HG02885 (cell line): ENCODE results near the gene RNF4.
"Not testable (repeated sequence)": the region's sequence is repeated elsewhere in the genome, so short reads cannot be mapped to it uniquely, and the experiment has no call there.

Experiments
- ATAC-seq: cut with Tn5 transposase; IDR thresholded peaks from one replicate; pipeline ENCODE4 v1.9.1; 2021; ENCODE audit warnings: mild to moderate bottlenecking; ENCODE audit not compliant: unreplicated experiment, poor library complexity

RNF4 gene

GRCh38 chr4:2514944-2515343 is 46.0 kb downstream of the RNF4 start:
- not testable (repeated sequence) for ATAC-seq

DNA sequence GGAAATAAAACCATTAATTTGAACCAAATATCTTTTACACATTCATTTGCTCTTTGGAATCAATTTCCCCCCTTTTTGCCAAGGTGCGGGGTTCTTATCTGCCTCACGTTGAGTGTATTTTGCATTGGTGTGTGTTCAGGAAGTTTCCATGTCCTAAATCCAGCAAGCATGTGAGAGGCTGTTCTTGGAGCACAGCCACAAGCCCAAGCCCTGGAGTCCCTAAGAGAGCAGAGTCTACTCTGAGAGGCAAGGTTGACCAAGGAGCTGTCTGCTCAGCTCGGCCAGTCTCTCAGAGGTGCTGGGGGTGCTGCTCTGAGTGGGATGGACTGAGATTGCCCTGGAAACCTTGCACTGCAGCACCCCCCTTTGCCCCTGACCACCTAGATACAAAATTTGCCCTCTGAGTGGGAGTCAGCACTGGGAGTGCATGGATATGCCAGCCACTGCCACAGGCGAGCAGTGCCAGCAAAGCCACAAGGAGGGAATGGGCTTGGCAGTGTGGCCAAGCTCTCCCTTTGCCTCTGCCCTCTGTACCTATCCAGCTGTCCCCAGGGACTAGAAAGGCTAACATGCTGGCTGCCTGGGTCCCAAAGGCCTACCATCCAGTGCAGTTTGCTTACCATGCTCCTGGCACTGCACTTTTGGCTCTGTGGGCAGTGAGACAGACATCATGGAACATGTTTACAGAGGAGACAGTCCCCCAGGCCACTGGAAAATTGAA is 47.1 kb downstream of the RNF4 start:
- no peak for ATAC-seq

- no peak for ATAC-seq
Observed at GRCh38 chr4:2516635-2517034, 47.7 kb downstream of the RNF4 start.

DNA sequence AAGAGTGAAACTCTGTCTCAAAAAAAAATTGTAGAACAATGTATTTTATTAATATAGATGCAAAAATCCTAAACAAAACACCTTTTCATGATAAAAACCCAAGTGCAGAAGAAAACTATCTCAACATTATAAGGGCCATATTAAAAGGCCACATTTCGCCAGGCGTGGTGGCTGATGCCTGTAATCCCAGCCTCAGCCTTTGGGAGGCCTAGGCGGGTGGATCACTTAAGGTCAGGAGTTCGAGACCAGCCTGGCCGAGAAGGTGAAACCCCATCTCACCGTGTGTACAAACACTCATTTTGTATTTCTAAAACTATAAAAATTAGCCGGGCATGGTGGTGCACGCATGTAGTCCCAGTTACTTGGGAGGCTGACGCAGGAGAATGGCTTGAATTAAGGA is 57.7 kb downstream of the RNF4 start:
- ATAC-seq: no peak

DNA sequence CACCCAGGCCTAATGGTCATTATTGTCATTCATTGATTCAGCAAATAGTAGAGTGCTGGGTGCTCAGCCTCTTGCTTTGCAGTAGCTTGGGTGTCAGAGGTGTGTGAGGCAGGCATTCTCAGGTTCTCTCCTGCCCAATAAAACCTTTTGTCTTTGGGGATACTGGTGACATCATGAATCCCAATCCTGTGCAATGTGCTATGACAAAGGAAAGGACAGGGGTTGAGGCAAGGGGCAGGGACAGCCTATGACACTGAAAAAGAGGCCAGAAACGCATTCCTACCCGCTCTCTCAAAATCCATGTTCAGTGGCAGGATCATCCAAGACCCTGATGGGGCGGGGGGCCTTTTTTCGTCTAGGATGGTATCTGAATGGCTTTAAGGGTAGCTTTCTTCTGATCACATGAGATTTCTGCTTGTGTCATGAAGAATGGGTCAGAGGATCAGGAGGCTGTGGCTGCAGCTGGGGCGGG is 66.0 kb downstream of the RNF4 start:
- no peak for ATAC-seq

DNA sequence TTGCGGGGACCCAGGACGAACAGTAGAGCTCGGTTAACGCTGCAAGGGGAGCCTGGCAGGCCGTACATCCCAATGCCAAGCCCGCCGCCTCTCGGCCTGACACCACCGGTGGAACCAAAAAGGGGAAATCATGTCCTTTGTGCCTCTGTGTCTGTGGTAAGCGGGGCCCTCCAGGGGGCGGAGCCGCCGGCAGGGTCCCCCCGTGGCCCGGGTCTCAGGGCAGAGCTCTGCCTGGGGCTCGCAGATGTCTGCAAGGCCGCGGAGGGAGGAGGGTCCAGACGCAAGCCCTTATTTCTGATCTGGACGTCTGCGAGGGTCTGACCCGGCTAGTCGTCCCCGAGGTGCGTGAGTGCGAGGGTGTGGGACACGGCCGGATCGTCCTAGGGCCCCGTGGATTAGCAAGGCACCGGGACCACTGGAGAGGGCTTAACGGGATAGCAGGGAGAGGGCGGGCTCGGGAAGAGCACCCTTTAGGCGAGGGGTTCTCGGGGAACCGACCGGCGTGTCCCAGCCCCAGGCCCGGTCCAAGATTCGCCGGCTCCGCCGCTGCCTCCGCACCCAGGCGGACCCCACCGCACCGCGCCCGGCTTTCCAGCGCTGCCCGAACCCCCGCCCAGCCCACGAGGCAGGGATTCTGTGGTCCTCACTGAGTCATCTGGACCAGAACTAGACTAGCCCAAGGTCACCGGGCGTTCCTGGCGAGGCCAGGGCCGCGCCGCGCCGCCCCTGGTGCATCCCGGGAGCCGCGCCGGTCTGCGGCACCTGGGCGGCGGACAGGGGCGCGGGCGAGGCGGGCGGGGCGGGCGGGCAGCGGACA is 66.7 kb downstream of the RNF4 start:
- ATAC-seq: no peak

DNA sequence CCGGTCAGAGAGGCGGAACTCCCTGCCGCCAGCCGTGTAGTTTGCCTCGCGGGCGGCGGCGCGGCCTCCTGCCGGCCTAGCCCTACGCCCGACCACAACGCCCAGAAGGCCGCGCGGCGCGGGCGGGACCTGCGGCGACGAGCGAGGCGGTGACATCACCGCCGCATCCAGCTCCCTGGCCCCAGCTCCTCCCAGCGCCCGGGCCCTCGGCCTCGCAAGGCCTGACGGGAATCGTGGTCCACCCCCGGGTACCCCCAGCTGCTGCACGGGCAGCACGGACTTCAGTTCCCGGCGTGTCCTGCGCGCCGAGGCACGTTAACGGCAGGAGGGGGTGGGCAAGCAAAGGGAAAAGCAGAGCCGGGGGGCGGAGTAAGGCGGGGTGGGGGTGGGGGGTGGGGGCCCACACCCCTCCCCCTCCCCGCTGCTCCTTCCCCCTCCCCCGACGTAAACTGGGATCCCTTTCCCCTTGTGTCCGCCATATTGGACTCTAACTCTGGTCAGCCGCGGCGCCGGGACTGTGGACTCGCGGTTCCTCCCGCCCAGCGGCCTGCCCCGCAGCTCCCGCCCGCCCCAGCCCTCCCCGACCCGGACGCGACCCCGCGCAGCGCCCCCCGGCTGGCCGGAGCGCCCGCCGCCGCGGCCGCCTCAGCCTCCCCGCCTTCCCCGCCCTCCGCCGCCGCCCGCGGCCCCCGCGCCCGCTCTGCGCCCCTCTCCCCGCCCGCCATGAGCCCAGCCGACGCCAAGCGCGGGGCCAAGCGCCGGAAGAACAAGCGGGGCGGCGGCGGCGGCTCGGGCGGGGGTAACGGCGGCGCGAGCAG is 67.5 kb downstream of the RNF4 start, which contains the start of gene FAM193A:
Gene FAM193A, plus strand, starts transcription at position 455 of the 818 bp plus-strand sequence. Its CDS starts 269 bp downstream, at position 724.
- ATAC-seq: peak; percentile 89

GRCh38 chr4:2537011-2537830 is 68.3 kb downstream of the RNF4 start:
- ATAC-seq: peak; percentile 28

- ATAC-seq: not testable (repeated sequence)
Observed at GRCh38 chr4:2543580-2544191, 74.8 kb downstream of the RNF4 start.

DNA sequence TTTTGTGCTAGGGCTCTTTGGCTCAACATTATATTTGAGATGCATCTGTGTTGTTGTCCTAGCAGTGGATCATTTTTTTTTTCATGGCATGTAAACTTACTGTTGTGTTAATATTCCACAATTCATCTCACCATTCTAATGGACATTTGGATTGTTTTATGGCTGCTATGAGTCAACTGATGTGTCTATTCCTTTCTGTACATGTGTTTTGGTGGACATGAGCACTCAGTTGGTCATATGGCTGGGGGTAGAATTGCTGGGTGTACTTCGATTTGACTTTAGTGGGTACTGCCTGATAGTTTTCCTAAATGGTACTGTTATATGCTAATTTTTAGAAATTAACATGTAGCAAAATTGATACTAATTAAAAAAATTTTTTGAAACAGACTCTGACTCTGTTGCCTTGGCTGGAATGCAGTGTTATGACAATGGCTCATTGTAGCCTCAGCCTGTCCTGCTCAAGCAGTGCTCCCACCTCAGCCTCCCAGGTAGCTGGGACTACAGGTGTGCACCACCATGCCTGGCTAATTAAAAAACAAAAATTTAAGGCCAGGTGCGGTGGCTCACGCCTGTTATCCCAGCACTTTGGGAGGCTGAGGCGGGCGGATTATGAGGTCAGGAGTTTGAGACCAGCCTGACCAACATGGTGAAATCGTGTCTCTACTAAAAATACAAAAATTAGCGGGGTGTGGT is 76.6 kb downstream of the RNF4 start:
- no peak for ATAC-seq

DNA sequence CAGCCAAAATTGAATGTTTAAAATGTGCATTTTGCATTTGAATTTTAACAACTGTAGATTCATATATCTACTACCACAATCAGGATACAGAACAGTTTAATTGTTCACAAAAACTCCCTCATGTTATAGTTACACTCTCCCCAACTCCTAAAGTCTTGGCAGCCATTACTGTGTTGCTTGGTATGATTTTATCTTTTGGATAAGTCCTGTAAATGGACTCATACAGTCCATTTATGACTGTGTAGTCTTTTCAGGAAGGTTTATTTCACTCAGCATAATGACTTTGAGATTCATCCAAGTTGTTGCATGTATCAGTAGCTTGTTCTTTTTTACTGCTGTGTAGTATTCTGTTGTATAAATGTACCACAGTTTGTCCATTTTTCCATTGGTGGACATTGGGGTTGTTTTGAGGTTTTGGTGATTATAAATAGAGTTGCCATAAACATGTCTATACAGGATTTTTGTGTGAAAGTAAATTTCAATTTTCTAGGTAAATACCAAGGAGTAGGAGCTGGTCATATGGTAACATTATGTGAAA is 77.4 kb downstream of the RNF4 start:
- ATAC-seq: no peak

DNA sequence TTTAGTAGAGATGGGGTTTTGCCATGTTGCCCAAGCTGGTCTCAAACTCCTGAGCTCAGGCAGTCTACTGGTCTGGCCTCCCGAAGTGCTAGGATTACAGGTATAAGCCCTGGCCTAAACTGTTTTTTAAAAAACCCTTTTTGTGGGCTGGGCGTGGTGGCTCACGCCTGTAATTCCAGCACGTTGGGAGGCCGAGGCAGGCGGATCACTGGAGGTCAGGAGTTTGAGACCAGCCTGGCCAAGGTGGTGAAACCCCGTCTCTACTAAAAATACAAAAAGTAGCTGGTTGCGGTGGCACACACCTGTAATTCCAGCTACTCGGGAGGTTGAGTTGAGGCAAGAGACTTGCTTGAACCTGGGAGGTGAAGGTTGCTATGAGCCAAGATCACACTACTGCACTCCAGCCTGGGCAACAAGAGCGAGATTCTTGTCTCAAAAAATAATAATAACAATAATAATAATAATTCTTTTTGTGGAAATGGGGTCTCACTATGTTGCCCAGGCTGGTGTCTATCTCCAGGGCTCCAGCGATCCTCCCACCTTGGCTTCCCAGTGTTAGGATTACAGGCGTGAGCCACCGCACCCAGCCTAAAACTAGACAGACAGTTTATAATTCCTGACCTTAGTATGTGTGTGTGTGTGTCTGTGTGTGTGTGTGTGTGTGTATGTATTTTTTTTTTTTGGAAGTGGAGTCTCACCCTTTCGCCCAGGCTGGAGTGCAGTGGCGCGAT is 78.2 kb downstream of the RNF4 start:
- not testable (repeated sequence) for ATAC-seq

DNA sequence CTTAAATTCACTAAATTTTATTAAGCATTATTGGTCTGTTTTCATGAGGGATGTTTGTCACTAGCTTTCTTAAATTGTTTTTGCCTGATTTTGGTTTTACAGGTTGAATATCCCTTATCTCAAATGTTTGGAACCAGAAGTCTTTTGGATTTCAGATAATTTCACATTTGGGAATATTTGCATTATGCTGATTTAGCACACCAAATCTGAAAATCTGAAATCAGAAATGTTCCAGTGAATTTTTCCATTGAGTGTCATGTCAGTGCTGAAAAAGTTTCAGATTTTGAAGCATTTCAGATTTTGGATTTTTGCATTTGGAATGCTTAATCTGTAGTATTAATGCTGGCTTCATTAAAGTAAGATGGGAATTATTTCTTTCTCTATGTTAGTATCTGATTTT is 82.2 kb downstream of the RNF4 start:
- no peak for ATAC-seq

DNA sequence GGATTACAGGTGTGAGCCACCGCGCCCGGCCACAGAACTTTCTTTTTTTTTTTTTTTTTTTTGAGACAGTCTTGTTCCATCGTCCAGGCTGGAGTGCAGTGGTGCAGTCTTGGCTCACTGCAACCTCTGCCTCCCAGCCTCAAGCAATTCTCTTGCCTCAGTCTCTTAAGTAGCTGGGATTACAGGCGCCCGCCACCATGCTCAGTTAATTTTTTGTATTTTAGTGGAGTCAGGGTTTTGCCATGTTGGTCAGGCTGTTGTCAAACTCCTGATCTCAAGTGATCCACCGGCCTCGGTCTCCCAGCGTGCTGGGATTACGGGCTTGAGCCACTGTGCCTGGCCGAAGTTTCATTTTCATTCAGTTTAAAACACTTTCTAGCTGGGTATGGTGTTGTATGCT is 83.9 kb downstream of the RNF4 start:
- no peak for ATAC-seq

DNA sequence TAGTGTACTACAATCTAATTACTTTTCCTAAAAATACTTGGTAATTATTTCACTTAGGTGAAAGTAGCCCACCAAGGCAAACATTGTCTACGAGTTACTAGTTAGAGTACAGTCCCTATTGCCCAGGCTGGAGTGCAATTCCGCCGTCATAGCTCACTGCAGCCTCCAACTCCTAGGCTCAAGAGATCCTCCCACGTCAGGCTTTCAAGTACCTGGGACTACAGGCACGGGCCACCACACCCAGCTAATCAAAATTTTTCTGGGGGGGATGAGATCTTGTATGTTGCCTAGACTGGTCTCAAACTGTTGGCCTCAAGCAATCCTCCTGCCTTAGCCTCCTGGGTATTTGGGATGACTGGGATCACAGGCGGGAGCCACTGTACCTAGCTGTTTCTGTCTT is 89.4 kb downstream of the RNF4 start:
- no peak for ATAC-seq

DNA sequence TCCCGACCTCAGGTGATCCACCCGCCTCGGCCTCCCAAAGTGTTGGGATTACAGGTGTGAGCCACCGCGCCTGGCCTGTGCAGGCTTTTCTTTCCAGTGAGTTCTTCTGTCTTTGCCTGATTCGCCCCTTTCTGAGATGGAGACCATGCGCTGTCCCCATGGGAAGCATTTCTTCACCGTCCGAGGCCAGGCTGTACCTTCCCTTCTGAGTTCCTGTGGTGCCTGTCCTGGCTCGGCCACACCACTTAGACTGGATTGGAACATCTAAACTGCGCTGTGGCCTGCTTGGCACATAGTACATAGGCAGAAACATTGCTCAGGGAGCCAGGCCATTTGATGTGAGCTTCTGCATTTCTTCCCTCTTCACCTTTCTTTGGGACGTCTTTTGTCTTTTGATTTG is 91.3 kb downstream of the RNF4 start:
- no peak for ATAC-seq
